CD4-positive, alpha-beta T cell (primary cell): Measurements from ENCODE around the gene NRXN3. TPM values are rescaled to one million over a fixed set of nuclear protein-coding genes. Genes with fewer than 3 reads are reported as not detected.

Experiments used
- ATAC-seq: fragments of 200-7000 bp; cut with Tn5 transposase; one replicate; pipeline ENCODE4 v1.10.0; 2022; ENCODE audit warnings: mild to moderate bottlenecking; ENCODE audit not compliant: poor library complexity
- CTCF ChIA-PET: fragments of 350-600 bp; sonication (Branson Sonifier 250); formaldehyde crosslinking; loops from one replicate; lab custom pipeline; 2021; ENCODE audit warnings: antibody characterized with exemption, inconsistent platforms; lab: Charles Lee
- POLR2A ChIA-PET: fragments of 350-600 bp; sonication (Branson Sonifier 250); formaldehyde crosslinking; loops from one replicate; lab custom pipeline; 2021; ENCODE audit warnings: antibody characterized with exemption, inconsistent platforms; lab: Charles Lee
- DNase-seq, 14 experiments: peaks; one replicate each; pipeline ENCODE4 v3.0.0-alpha.2; 2013 to 2020; ENCODE audit warnings: mixed read lengths in 2 of 14
- H3K27ac ChIP-seq, 2 donors: one replicate each; pipeline versions ENCODE4 v1.5.1 to v1.7.0; 2013; ENCODE audit warnings: low read length in 2 of 2, low read depth in 1 of 2, mild to moderate bottlenecking in 1 of 2
- H3K27me3 ChIP-seq, 2 experiments: 1 replicate in 1 of 2; 2 replicates in 1 of 2; pipeline versions ENCODE4 v1.6.1 to v1.7.0; 2013; ENCODE audit warnings: low read length in 2 of 2, control low read depth in 1 of 2, mild to moderate bottlenecking in 1 of 2, moderate library complexity in 1 of 2; ENCODE audit not compliant: insufficient read depth in 2 of 2, control insufficient read depth in 1 of 2
- H3K36me3 ChIP-seq: one replicate; pipeline ENCODE4 v1.6.1; 2013; ENCODE audit warnings: low read length, control low read depth; ENCODE audit not compliant: insufficient read depth
- H3K4me1 ChIP-seq: one replicate; pipeline ENCODE4 v1.6.1; 2013; ENCODE audit warnings: low read length, control low read depth; ENCODE audit not compliant: insufficient read depth
- H3K4me3 ChIP-seq: one replicate; pipeline ENCODE4 v1.5.1; 2013; ENCODE audit warnings: mild to moderate bottlenecking, low read length, moderate library complexity
- H3K9me3 ChIP-seq, 2 experiments: 1 replicate in 1 of 2; 2 replicates in 1 of 2; pipeline versions ENCODE4 v1.6.1 to v1.7.0; 2013; ENCODE audit warnings: low read length in 2 of 2, mild to moderate bottlenecking in 2 of 2, control low read depth in 1 of 2, moderate library complexity in 1 of 2; ENCODE audit not compliant: control insufficient read depth in 1 of 2, insufficient read depth in 1 of 2
- H3K27ac Mint-ChIP-seq: one replicate; pipeline ENCODE4 v1.8.0; 2020; ENCODE audit warnings: mixed read lengths
- H3K27me3 Mint-ChIP-seq: one replicate; pipeline ENCODE4 v1.8.0; 2021; ENCODE audit warnings: mixed read lengths
- H3K36me3 Mint-ChIP-seq: one replicate; pipeline ENCODE4 v1.8.0; 2021; ENCODE audit warnings: low read depth, mixed read lengths
- H3K4me1 Mint-ChIP-seq: one replicate; pipeline ENCODE4 v1.8.0; 2021; ENCODE audit warnings: low read depth, mixed read lengths
- H3K4me3 Mint-ChIP-seq: one replicate; pipeline ENCODE4 v1.8.0; 2020; ENCODE audit warnings: mild to moderate bottlenecking, mixed read lengths
- H3K9me3 Mint-ChIP-seq: one replicate; pipeline ENCODE4 v1.8.0; 2020; ENCODE audit warnings: mixed read lengths
- CTCF ChIP-seq: fragments of 200-600 bp; IDR thresholded peaks from one replicate; pipeline ENCODE4 v1.8.0; 2022; ENCODE audit warnings: antibody characterized with exemption, mild to moderate bottlenecking
- intact Hi-C, 2 experiments: fragments of 100-400 bp; cut with DNase I in 1 of 2; cut with micrococcal nuclease in 1 of 2; formaldehyde crosslinking; loops; one replicate each; pipeline versions ENCODE4 v1.15.1 to v1.9.0; 2023 to 2025; cut with DNase I, micrococcal nuclease
- total RNA-seq, 174 experiments: library from RNA in 2 of 174; stranded (reverse) in 2 of 174; gene quantifications; one replicate each; pipeline ENCODE4 v1.2.3 and lab custom pipeline; 2021 to 2026

NRXN3 gene
- total RNA-seq, 2 experiments from 2014 or later, result not detected

- Mint-ChIP-seq H3K27me3 (peaks cover 11% of the 10 kb centered on the region), H3K36me3 (no peaks in the 10 kb centered on the region), H3K27ac (no peak overlapping the region), H3K4me1 (no peaks in the 10 kb centered on the region), H3K9me3 (no peaks in the 10 kb centered on the region), H3K4me3 (no peak overlapping the region)
- no peak for ATAC-seq
- ChIA-PET POLR2A (no interaction called here), CTCF (no interaction called here)
- no peaks in the 10 kb centered on the region for H3K9me3 ChIP-seq
- no peaks in the 10 kb centered on the region for H3K4me1 ChIP-seq
- no peaks in the 10 kb centered on the region for H3K36me3 ChIP-seq
- no peak for DNase-seq
- intact Hi-C loops, result no loop called here
- TF ChIP-seq CTCF, result no peak
- no peak overlapping the region for H3K27ac ChIP-seq
- no peak overlapping the region for H3K4me3 ChIP-seq
- H3K27me3 ChIP-seq, result no peaks in the 10 kb centered on the region
Measured at GRCh38 chr14:78618368-78618767, 448.2 kb downstream of the NRXN3 start.

- Mint-ChIP-seq H3K9me3 (no peaks in the 10 kb centered on the region), H3K27me3 (peaks cover 7% of the 10 kb centered on the region), H3K4me3 (no peak overlapping the region), H3K36me3 (no peaks in the 10 kb centered on the region), H3K4me1 (no peaks in the 10 kb centered on the region), H3K27ac (no peak overlapping the region)
- Histone ChIP-seq H3K27me3 (no peaks in the 10 kb centered on the region), H3K36me3 (no peaks in the 10 kb centered on the region), H3K27ac (no peak overlapping the region), H3K4me3 (no peak overlapping the region), H3K9me3 (peaks cover 0 to 5% of the 10 kb centered on the region in 2 experiments), H3K4me1 (no peaks in the 10 kb centered on the region)
- DNase-seq (no peak), ATAC-seq (no peak)
- CTCF ChIA-PET, result no interaction called here
- POLR2A ChIA-PET, result no interaction called here
- intact Hi-C loops, result no loop called here
- no peak for TF ChIP-seq CTCF
Measured at GRCh38 chr14:78627114-78627513, 456.9 kb downstream of the NRXN3 start.

GRCh38 chr14:78631551-78631950 is 461.4 kb downstream of the NRXN3 start:
- Histone ChIP-seq H3K4me1 (no peaks in the 10 kb centered on the region), H3K27ac (no peak overlapping the region), H3K9me3 (peaks cover 0 to 3% of the 10 kb centered on the region in 2 experiments), H3K4me3 (no peak overlapping the region), H3K27me3 (peaks cover 0 to 2% of the 10 kb centered on the region in 2 experiments), H3K36me3 (no peaks in the 10 kb centered on the region)
- no peak overlapping the region for H3K27ac Mint-ChIP-seq
- H3K4me3 Mint-ChIP-seq, result no peak overlapping the region
- ATAC-seq (no peak), DNase-seq (no peak)
- CTCF ChIA-PET, result no interaction called here
- no peaks in the 10 kb centered on the region for H3K9me3 Mint-ChIP-seq
- peaks cover 13% of the 10 kb centered on the region for H3K27me3 Mint-ChIP-seq
- no peak for TF ChIP-seq CTCF
- H3K4me1 Mint-ChIP-seq, result no peaks in the 10 kb centered on the region
- no peaks in the 10 kb centered on the region for H3K36me3 Mint-ChIP-seq
- POLR2A ChIA-PET, result no interaction called here
- intact Hi-C loops, result no loop called here
